Mesenteric fat pad (tissue), 1 donor: ENCODE results near the gene SIVA1. TPM values are rescaled to one million over a fixed set of nuclear protein-coding genes. Genes with fewer than 3 reads are reported as not detected.

Source experiments
- DNase-seq: peaks from one replicate; pipeline ENCODE4 v3.0.0-alpha.2; 2020; ENCODE audit warnings: low spot score
- total RNA-seq: library from RNA; stranded (reverse); fragmentation: NEBNext Ultra II Directional; extraction: Animal tissue kit (Norgen Biotek cat#: 25700); gene quantifications from one replicate; pipeline ENCODE4 v1.2.1, GENCODE V29; 2021
- donor health status: DM: yes; HTN: yes; CAD: no.

SIVA1 gene
- total RNA-seq, 1 donor from 2014 or later: 60.0 TPM

- DNase-seq: no peak
These were observed 30.7 kb downstream of the SIVA1 start for GRCh38 chr14:104783484-104784217.

- DNase-seq: no peak
These were observed 31.2 kb downstream of the SIVA1 start for GRCh38 chr14:104784218-104784568.

GRCh38 chr14:104784846-104785707 is 32.1 kb downstream of the SIVA1 start:
- no peak for DNase-seq

- DNase-seq: no peak
These were observed 32.7 kb downstream of the SIVA1 start for GRCh38 chr14:104785708-104786080.

GRCh38 chr14:104786091-104786586 is 33.2 kb downstream of the SIVA1 start:
- no peak for DNase-seq

- DNase-seq: no peak
These were observed 34.1 kb downstream of the SIVA1 start for GRCh38 chr14:104786726-104787675.

- no peak for DNase-seq
These were observed 34.8 kb downstream of the SIVA1 start for GRCh38 chr14:104787736-104788135.

- DNase-seq: no peak
These were observed 35.3 kb downstream of the SIVA1 start for GRCh38 chr14:104788161-104788818.

- DNase-seq: no peak
These were observed 36.1 kb downstream of the SIVA1 start for GRCh38 chr14:104788873-104789663.

- no peak for DNase-seq
These were observed 37.1 kb downstream of the SIVA1 start for GRCh38 chr14:104789752-104790743.

- DNase-seq: no peak
These were observed 38.5 kb downstream of the SIVA1 start for GRCh38 chr14:104791425-104791824.

GRCh38 chr14:104792101-104792884 is 39.3 kb downstream of the SIVA1 start:
- no peak for DNase-seq

GRCh38 chr14:104792945-104793702 is 40.2 kb downstream of the SIVA1 start:
- no peak for DNase-seq

GRCh38 chr14:104793703-104793959 is 40.7 kb downstream of the SIVA1 start:
- DNase-seq: no peak

GRCh38 chr14:104794099-104794498 is 41.2 kb downstream of the SIVA1 start:
- DNase-seq: no peak

- DNase-seq: no peak
These were observed 41.7 kb downstream of the SIVA1 start for GRCh38 chr14:104794631-104794992.

- DNase-seq: no peak
These were observed 42.2 kb downstream of the SIVA1 start, which contains the start of gene AKT1 for GRCh38 chr14:104794993-104795780. Gene AKT1 (minus strand): TSS chr14:104795748. CDS start chr14:104792643, 3,105 bp downstream.
